Measurements from ENCODE around the gene AOAH.

Gene AOAH

GRCh38 chr7:36736090-36736898, 12.0 kb upstream of the AOAH start:
- no peak overlapping the region for H3K4me3 ChIP-seq (ENCODE audit: low read length)
- 92% methylated on average over 4 of the region's 4 CpGs for WGBS
- no peaks in the 10 kb centered on the region for H3K36me3 ChIP-seq (ENCODE audit: insufficient read depth, low read length)
- H3K27me3 ChIP-seq (ENCODE audit: insufficient read depth, low read length), result no peaks in the 10 kb centered on the region
- H3K4me1 ChIP-seq (ENCODE audit: insufficient read depth, low read length), result peaks cover 6% of the 10 kb centered on the region; the same call in 1 of the 2 replicates
- H3K27ac ChIP-seq (ENCODE audit: low read depth, low read length), result no peak overlapping the region
- H3K9me3 ChIP-seq (ENCODE audit: insufficient read depth, low read depth, low read length), result no peaks in the 10 kb centered on the region
- H3K9ac ChIP-seq (ENCODE audit: low read depth, low read length), result no peak overlapping the region

- Histone ChIP-seq H3K27me3 (ENCODE audit: insufficient read depth, low read length) (no peaks in the 10 kb centered on the region), H3K36me3 (ENCODE audit: insufficient read depth, low read length) (no peaks in the 10 kb centered on the region), H3K4me1 (ENCODE audit: insufficient read depth, low read length) (peaks cover 6% of the 10 kb centered on the region; the same call in 1 of the 2 replicates), H3K9me3 (ENCODE audit: insufficient read depth, low read depth, low read length) (no peaks in the 10 kb centered on the region), H3K27ac (ENCODE audit: low read depth, low read length) (no peak overlapping the region), H3K9ac (ENCODE audit: low read depth, low read length) (no peak overlapping the region), H3K4me3 (ENCODE audit: low read length) (no peak overlapping the region)
- WGBS, result 95% methylated on average over 2 of the region's 2 CpGs
These were observed 10.9 kb upstream of the AOAH start for GRCh38 chr7:36735172-36735571.

GRCh38 chr7:36734731-36735130, 10.4 kb upstream of the AOAH start:
- Histone ChIP-seq H3K36me3 (ENCODE audit: insufficient read depth, low read length) (no peaks in the 10 kb centered on the region), H3K9ac (ENCODE audit: low read depth, low read length) (no peak overlapping the region), H3K4me3 (ENCODE audit: low read length) (no peak overlapping the region), H3K27ac (ENCODE audit: low read depth, low read length) (no peak overlapping the region), H3K27me3 (ENCODE audit: insufficient read depth, low read length) (no peaks in the 10 kb centered on the region), H3K4me1 (ENCODE audit: insufficient read depth, low read length) (peaks cover 6% of the 10 kb centered on the region; the same call in 1 of the 2 replicates), H3K9me3 (ENCODE audit: insufficient read depth, low read depth, low read length) (no peaks in the 10 kb centered on the region)
- WGBS, result 100% methylated on average over 1 of the region's 3 CpGs

- Histone ChIP-seq H3K9me3 (ENCODE audit: insufficient read depth, low read depth, low read length) (no peaks in the 10 kb centered on the region), H3K4me1 (ENCODE audit: insufficient read depth, low read length) (no peaks in the 10 kb centered on the region), H3K4me3 (ENCODE audit: low read length) (no peak overlapping the region), H3K9ac (ENCODE audit: low read depth, low read length) (no peak overlapping the region), H3K36me3 (ENCODE audit: insufficient read depth, low read length) (no peaks in the 10 kb centered on the region), H3K27me3 (ENCODE audit: insufficient read depth, low read length) (no peaks in the 10 kb centered on the region), H3K27ac (ENCODE audit: low read depth, low read length) (no peak overlapping the region)
- 90% methylated on average over 2 of the region's 3 CpGs for WGBS
These were observed 9.1 kb upstream of the AOAH start for GRCh38 chr7:36733411-36733810.

GRCh38 chr7:36732806-36733205, 8.5 kb upstream of the AOAH start:
- H3K27me3 ChIP-seq (ENCODE audit: insufficient read depth, low read length), result no peaks in the 10 kb centered on the region
- no peak overlapping the region for H3K9ac ChIP-seq (ENCODE audit: low read depth, low read length)
- H3K36me3 ChIP-seq (ENCODE audit: insufficient read depth, low read length), result no peaks in the 10 kb centered on the region
- no peak overlapping the region for H3K27ac ChIP-seq (ENCODE audit: low read depth, low read length)
- H3K4me1 ChIP-seq (ENCODE audit: insufficient read depth, low read length), result no peaks in the 10 kb centered on the region
- no peaks in the 10 kb centered on the region for H3K9me3 ChIP-seq (ENCODE audit: insufficient read depth, low read depth, low read length)
- 88% methylated on average over 1 of the region's 1 CpG for WGBS
- H3K4me3 ChIP-seq (ENCODE audit: low read length), result no peak overlapping the region

GRCh38 chr7:36730046-36730445, 5.8 kb upstream of the AOAH start:
- H3K27ac ChIP-seq (ENCODE audit: low read depth, low read length), result no peak overlapping the region
- no peak overlapping the region for H3K9ac ChIP-seq (ENCODE audit: low read depth, low read length)
- H3K4me3 ChIP-seq (ENCODE audit: low read length), result no peak overlapping the region
- H3K9me3 ChIP-seq (ENCODE audit: insufficient read depth, low read depth, low read length), result no peaks in the 10 kb centered on the region
- H3K36me3 ChIP-seq (ENCODE audit: insufficient read depth, low read length), result no peaks in the 10 kb centered on the region
- WGBS, result 100% methylated on average over 2 of the region's 2 CpGs
- H3K4me1 ChIP-seq (ENCODE audit: insufficient read depth, low read length), result no peaks in the 10 kb centered on the region
- H3K27me3 ChIP-seq (ENCODE audit: insufficient read depth, low read length), result no peaks in the 10 kb centered on the region

GRCh38 chr7:36728143-36728542, 3.8 kb upstream of the AOAH start:
- H3K4me3 ChIP-seq (ENCODE audit: low read length), result no peak overlapping the region
- no peaks in the 10 kb centered on the region for H3K4me1 ChIP-seq (ENCODE audit: insufficient read depth, low read length)
- H3K27me3 ChIP-seq (ENCODE audit: insufficient read depth, low read length), result no peaks in the 10 kb centered on the region
- no peaks in the 10 kb centered on the region for H3K36me3 ChIP-seq (ENCODE audit: insufficient read depth, low read length)
- H3K27ac ChIP-seq (ENCODE audit: low read depth, low read length), result no peak overlapping the region
- no peaks in the 10 kb centered on the region for H3K9me3 ChIP-seq (ENCODE audit: insufficient read depth, low read depth, low read length)
- WGBS, result 95% methylated on average over 2 of the region's 2 CpGs
- H3K9ac ChIP-seq (ENCODE audit: low read depth, low read length), result no peak overlapping the region

GRCh38 chr7:36726806-36727503, 2.7 kb upstream of the AOAH start:
- Histone ChIP-seq H3K27ac (ENCODE audit: low read depth, low read length) (no peak overlapping the region), H3K9ac (ENCODE audit: low read depth, low read length) (no peak overlapping the region), H3K9me3 (ENCODE audit: insufficient read depth, low read depth, low read length) (no peaks in the 10 kb centered on the region), H3K4me1 (ENCODE audit: insufficient read depth, low read length) (no peaks in the 10 kb centered on the region), H3K27me3 (ENCODE audit: insufficient read depth, low read length) (no peaks in the 10 kb centered on the region), H3K36me3 (ENCODE audit: insufficient read depth, low read length) (no peaks in the 10 kb centered on the region), H3K4me3 (ENCODE audit: low read length) (no peak overlapping the region)
- WGBS, result 85% methylated on average over 4 of the region's 4 CpGs

GRCh38 chr7:36726311-36726710, 2.0 kb upstream of the AOAH start:
- Histone ChIP-seq H3K27me3 (ENCODE audit: insufficient read depth, low read length) (no peaks in the 10 kb centered on the region), H3K4me3 (ENCODE audit: low read length) (no peak overlapping the region), H3K4me1 (ENCODE audit: insufficient read depth, low read length) (no peaks in the 10 kb centered on the region), H3K9me3 (ENCODE audit: insufficient read depth, low read depth, low read length) (no peaks in the 10 kb centered on the region), H3K27ac (ENCODE audit: low read depth, low read length) (no peak overlapping the region), H3K9ac (ENCODE audit: low read depth, low read length) (no peak overlapping the region), H3K36me3 (ENCODE audit: insufficient read depth, low read length) (no peaks in the 10 kb centered on the region)
- WGBS, result 92% methylated on average over 7 of the region's 7 CpGs

- Histone ChIP-seq H3K27me3 (ENCODE audit: insufficient read depth, low read length) (no peaks in the 10 kb centered on the region), H3K36me3 (ENCODE audit: insufficient read depth, low read length) (no peaks in the 10 kb centered on the region), H3K27ac (ENCODE audit: low read depth, low read length) (no peak overlapping the region), H3K4me1 (ENCODE audit: insufficient read depth, low read length) (no peaks in the 10 kb centered on the region), H3K9ac (ENCODE audit: low read depth, low read length) (no peak overlapping the region), H3K9me3 (ENCODE audit: insufficient read depth, low read depth, low read length) (no peaks in the 10 kb centered on the region), H3K4me3 (ENCODE audit: low read length) (no peak overlapping the region)
- WGBS, result 83% methylated on average over 1 of the region's 2 CpGs
These were observed 702 bp upstream of the AOAH start for GRCh38 chr7:36724996-36725395.

- WGBS, result 97% methylated on average over 4 of the region's 4 CpGs
- H3K36me3 ChIP-seq (ENCODE audit: insufficient read depth, low read length), result no peaks in the 10 kb centered on the region
- no peak overlapping the region for H3K4me3 ChIP-seq (ENCODE audit: low read length)
- H3K27ac ChIP-seq (ENCODE audit: low read depth, low read length), result no peak overlapping the region
- H3K4me1 ChIP-seq (ENCODE audit: insufficient read depth, low read length), result no peaks in the 10 kb centered on the region
- no peak overlapping the region for H3K9ac ChIP-seq (ENCODE audit: low read depth, low read length)
- no peaks in the 10 kb centered on the region for H3K27me3 ChIP-seq (ENCODE audit: insufficient read depth, low read length)
- no peaks in the 10 kb centered on the region for H3K9me3 ChIP-seq (ENCODE audit: insufficient read depth, low read depth, low read length)
These were observed 1.0 kb downstream of the AOAH start for GRCh38 chr7:36723291-36723690.

Data from HUES64 (cell line).